GM19043 (cell line): Measurements from ENCODE around the gene GPA33.

Source experiments
- ATAC-seq: cut with Tn5 transposase; IDR thresholded peaks from one replicate; pipeline ENCODE4 v1.9.1; 2021; ENCODE audit warnings: low read depth; ENCODE audit not compliant: unreplicated experiment

GPA33 gene

GRCh38 chr1:167119696-167120095 lies 29.5 kb upstream of the GPA33 start:
- ATAC-seq: no peak

DNA sequence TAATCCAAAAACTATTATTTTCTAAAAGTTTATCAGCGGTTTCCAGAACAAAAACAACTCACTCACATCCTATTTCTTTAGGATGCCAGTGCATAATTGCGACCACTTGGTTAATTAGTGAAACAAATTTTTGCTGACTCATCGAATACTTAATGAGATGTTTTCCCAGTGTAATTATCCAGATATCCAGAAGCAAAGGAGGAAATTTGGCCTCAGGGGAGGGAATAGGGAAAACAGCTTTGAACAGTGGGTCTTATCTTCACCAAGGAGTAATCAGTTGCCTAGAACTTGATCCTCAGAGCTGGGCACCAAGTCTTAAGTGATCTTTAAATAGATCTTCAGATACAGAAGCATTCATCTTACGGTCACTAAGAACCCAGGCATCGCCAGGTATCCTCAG lies 28.0 kb upstream of the GPA33 start:
- no peak for ATAC-seq

GRCh38 chr1:167117225-167117624 lies 27.0 kb upstream of the GPA33 start:
- ATAC-seq: no peak

DNA sequence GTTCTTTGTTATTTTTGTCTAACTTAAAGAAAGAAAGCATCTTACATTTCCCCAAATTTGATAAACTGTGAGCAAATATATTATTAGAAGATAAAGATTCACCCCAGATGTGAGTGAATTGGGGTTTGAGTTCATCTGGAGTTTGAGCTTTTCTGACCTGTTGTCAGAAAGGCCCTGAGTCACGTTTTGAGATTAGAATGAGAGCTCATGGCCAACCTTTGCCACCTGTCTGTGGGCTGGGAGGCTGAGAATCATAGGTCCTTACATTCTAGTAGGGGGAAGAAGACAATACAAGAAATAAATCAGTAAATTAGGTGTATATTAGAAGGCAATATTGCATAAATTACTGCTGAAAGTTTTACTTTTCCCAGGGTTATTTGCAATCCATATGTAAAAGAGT lies 26.0 kb upstream of the GPA33 start:
- ATAC-seq: no peak

- no peak for ATAC-seq
These were observed 25.5 kb upstream of the GPA33 start for GRCh38 chr1:167115655-167116054.

GRCh38 chr1:167114725-167115124 lies 24.5 kb upstream of the GPA33 start:
- no peak for ATAC-seq

DNA sequence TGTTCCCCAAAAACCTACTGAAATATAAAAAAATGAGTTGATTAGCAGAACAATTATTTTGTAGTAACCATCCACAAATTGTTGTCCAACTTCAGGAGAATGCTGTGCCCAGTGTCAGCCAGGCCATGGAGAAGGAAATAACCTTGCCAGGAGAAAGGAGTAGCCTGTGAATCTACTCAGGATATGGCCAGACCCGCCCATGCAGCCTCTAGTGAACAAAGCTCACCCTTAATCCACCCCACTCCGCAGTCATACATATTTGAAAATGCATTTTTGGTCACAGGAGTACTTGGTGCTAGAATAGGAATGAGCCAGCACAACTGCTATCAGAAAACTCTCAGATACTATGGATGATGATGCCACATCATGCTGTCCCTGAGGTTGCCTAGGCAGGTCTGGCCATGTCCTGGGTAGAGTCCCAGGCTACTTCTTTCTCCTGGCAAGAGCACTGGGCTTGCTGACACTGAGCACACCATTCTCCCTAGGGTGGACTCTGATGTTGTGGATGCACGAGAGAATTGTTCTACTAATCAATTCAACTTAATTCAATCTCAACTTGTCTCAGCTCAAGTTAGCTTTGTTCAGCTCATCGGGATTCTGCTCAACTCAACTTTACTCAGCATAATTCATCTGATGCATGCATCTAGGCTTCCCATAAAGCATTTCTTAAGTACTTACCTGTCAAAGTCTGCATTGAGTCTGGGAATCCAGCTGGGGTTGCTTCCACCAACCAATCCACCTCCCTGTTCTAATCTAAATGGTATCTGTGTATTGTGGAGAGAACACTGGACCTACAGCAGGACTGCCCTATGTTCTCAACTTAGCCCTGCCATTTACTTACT lies 21.9 kb upstream of the GPA33 start:
- no peak for ATAC-seq

- peak; percentile 71 for ATAC-seq
These were observed 20.4 kb upstream of the GPA33 start for GRCh38 chr1:167110586-167110985.

- ATAC-seq: no peak
These were observed 18.9 kb upstream of the GPA33 start for GRCh38 chr1:167109125-167109524.

- ATAC-seq: no peak
These were observed 17.3 kb upstream of the GPA33 start for GRCh38 chr1:167107456-167107855.

DNA sequence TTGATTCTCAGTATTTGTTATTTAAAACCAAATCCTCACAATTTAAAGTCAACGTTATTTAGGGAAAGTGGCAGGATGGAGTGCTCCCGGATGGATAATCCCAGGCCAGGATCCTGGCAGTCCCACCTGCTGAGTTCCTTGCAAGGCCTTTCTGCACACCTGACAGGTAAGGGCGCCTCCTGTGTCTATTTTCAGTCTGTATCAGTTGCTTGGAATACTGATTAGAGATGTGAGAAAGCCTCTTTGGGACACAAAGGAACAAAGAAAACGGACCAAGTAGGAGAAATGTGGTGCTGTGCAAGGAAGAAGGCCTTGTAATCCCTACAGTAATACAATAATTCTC lies 15.9 kb upstream of the GPA33 start:
- no peak for ATAC-seq

GRCh38 chr1:167105271-167106118 lies 15.3 kb upstream of the GPA33 start:
- ATAC-seq: no peak

- peak; percentile 48 for ATAC-seq
These were observed 14.1 kb upstream of the GPA33 start for GRCh38 chr1:167104256-167104633.

GRCh38 chr1:167102906-167103573 lies 12.9 kb upstream of the GPA33 start:
- ATAC-seq: no peak

- no peak for ATAC-seq
These were observed 11.6 kb upstream of the GPA33 start for GRCh38 chr1:167101754-167102153.

DNA sequence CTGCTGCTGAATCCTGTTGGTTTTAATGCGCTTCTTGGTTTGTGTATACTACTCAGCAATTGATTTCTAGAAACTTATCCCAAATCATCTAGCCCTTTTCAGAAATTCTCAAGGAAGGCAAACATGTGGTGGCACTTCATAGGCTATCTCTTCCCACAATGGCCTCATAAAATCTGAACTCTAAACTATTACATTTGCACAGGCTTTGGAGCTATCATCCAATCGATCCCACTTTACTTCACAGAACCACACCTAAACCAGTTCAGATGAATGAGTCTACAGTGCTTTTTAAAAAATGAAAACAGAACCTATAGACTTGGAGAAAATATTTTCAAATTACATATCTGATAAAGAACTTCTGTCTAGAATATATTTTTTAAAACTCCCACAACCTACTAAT lies 10.6 kb upstream of the GPA33 start:
- ATAC-seq: no peak

- ATAC-seq: no peak
These were observed 9.7 kb upstream of the GPA33 start for GRCh38 chr1:167099851-167100250.

- no peak for ATAC-seq
These were observed 5.2 kb upstream of the GPA33 start for GRCh38 chr1:167095368-167095767.

GRCh38 chr1:167094690-167095089 lies 4.5 kb upstream of the GPA33 start:
- ATAC-seq: no peak

GRCh38 chr1:167093846-167094516 lies 3.8 kb upstream of the GPA33 start, which contains the start of gene STYXL2:
Gene STYXL2 (plus strand): TSS chr1:167094075. CDS start chr1:167094850, 775 bp downstream.
- ATAC-seq: no peak

- ATAC-seq: no peak
These were observed 2.5 kb upstream of the GPA33 start for GRCh38 chr1:167092653-167093052.
